GM18870 (cell line): Measurements from ENCODE around the gene IL1RAPL1.

Source experiments
- ATAC-seq: cut with Tn5 transposase; IDR thresholded peaks from one replicate; pipeline ENCODE4 v1.9.1; 2021; ENCODE audit warnings: moderate library complexity; ENCODE audit not compliant: unreplicated experiment

The IL1RAPL1 gene

GRCh38 chrX:28586981-28587551 lies at the start of gene IL1RAPL1:
Gene IL1RAPL1, plus strand, starts transcription at chrX:28587446.
- no peak for ATAC-seq

GRCh38 chrX:28542791-28543190 lies 44.5 kb upstream of the IL1RAPL1 start:
- ATAC-seq = no peak

- no peak for ATAC-seq
Observed at GRCh38 chrX:28549838-28550237, 37.4 kb upstream of the IL1RAPL1 start.

GRCh38 chrX:28550331-28550872 lies 36.8 kb upstream of the IL1RAPL1 start:
- no peak for ATAC-seq

- no peak for ATAC-seq
Observed at GRCh38 chrX:28552322-28552721, 34.9 kb upstream of the IL1RAPL1 start.

- ATAC-seq = no peak
Observed at GRCh38 chrX:28552882-28553829, 34.1 kb upstream of the IL1RAPL1 start.

- no peak for ATAC-seq
Observed at GRCh38 chrX:28576117-28576516, 11.1 kb upstream of the IL1RAPL1 start.

- no peak for ATAC-seq
Observed at GRCh38 chrX:28581522-28581921, 5.7 kb upstream of the IL1RAPL1 start.

- no peak for ATAC-seq
Observed at GRCh38 chrX:28582511-28582910, 4.7 kb upstream of the IL1RAPL1 start.

GRCh38 chrX:28584025-28584424 lies 3.2 kb upstream of the IL1RAPL1 start:
- ATAC-seq = no peak

- no peak for ATAC-seq
Observed at GRCh38 chrX:28585767-28586166, 1.5 kb upstream of the IL1RAPL1 start.

GRCh38 chrX:28586286-28586685 lies 960 bp upstream of the IL1RAPL1 start:
- ATAC-seq = no peak

GRCh38 chrX:28589046-28589445 lies 1.8 kb downstream of the IL1RAPL1 start:
- ATAC-seq = no peak

- ATAC-seq = no peak
Observed at GRCh38 chrX:28590396-28590795, 3.1 kb downstream of the IL1RAPL1 start.

GRCh38 chrX:28591542-28591941 lies 4.3 kb downstream of the IL1RAPL1 start:
- no peak for ATAC-seq

- no peak for ATAC-seq
Observed at GRCh38 chrX:28595346-28595745, 8.1 kb downstream of the IL1RAPL1 start.

GRCh38 chrX:28599957-28600356 lies 12.7 kb downstream of the IL1RAPL1 start:
- ATAC-seq = no peak

GRCh38 chrX:28609003-28609402 lies 21.8 kb downstream of the IL1RAPL1 start:
- no peak for ATAC-seq

GRCh38 chrX:28609917-28610613 lies 22.8 kb downstream of the IL1RAPL1 start:
- ATAC-seq = no peak

GRCh38 chrX:28610746-28611145 lies 23.5 kb downstream of the IL1RAPL1 start:
- no peak for ATAC-seq

GRCh38 chrX:28613558-28613957 lies 26.3 kb downstream of the IL1RAPL1 start:
- ATAC-seq = no peak
